Osteocyte (in vitro differentiated cells): ENCODE results near the gene TUBE1. TPM values are rescaled to one million over a fixed set of nuclear protein-coding genes. Genes with fewer than 3 reads are reported as not detected.
"Not testable (repeated sequence)": the region's sequence is repeated elsewhere in the genome, so short reads cannot be mapped to it uniquely, and the experiment has no call there.

Experiments
- DNase-seq: peaks from one replicate; pipeline ENCODE4 v3.0.0; 2021; ENCODE audit warnings: mixed read lengths; ENCODE audit not compliant: unreplicated experiment; ENCODE audit errors: extremely low spot score
- H3K27ac Mint-ChIP-seq: one replicate; pipeline ENCODE4 v1.8.0; 2021; ENCODE audit warnings: mild to moderate bottlenecking, mixed read lengths; ENCODE audit not compliant: unreplicated experiment
- H3K27me3 Mint-ChIP-seq: one replicate; pipeline ENCODE4 v1.8.0; 2021; ENCODE audit warnings: mixed read lengths; ENCODE audit not compliant: unreplicated experiment
- H3K36me3 Mint-ChIP-seq: one replicate; pipeline ENCODE4 v1.8.0; 2021; ENCODE audit warnings: mixed read lengths; ENCODE audit not compliant: unreplicated experiment
- H3K4me1 Mint-ChIP-seq: one replicate; pipeline ENCODE4 v1.8.0; 2021; ENCODE audit warnings: mixed read lengths; ENCODE audit not compliant: unreplicated experiment
- H3K4me3 Mint-ChIP-seq: one replicate; pipeline ENCODE4 v1.8.0; 2021; ENCODE audit warnings: mild to moderate bottlenecking, moderate library complexity, mixed read lengths; ENCODE audit not compliant: unreplicated experiment
- H3K9me3 Mint-ChIP-seq: one replicate; pipeline ENCODE4 v1.8.0; 2021; ENCODE audit warnings: mixed read lengths; ENCODE audit not compliant: unreplicated experiment
- CTCF ChIP-seq: fragments of 200-600 bp; sonication (generic); IDR thresholded peaks from 2 replicates; pipeline ENCODE4 v1.5.0; 2021; ENCODE audit warnings: antibody characterized with exemption, mild to moderate bottlenecking, moderate library complexity
- total RNA-seq: library from RNA; stranded (reverse); gene quantifications from 2 replicates; pipeline ENCODE4 v1.2.1, GENCODE V29; 2021

The TUBE1 gene
- total RNA-seq, 1 donor from 2014 or later, result 27.6 TPM

DNA sequence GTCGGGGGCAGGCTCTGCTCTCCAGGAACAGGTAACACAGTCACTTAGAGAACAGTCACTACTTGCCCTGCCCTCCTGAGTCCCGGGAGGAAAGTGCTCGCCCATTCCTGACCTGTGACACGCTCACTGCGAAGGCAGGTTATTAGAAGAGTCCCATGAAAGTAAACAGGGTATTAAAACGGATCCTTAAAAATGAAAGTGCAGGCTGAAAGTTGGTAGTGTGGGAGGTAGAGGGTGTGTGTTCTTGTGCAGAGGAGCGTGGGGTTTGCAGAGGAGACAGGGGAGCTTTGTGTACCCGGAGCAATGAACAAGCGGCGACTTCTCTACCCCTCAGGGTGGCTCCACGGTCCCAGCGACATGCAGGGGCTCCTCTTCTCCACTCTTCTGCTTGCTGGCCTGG is 33.3 kb downstream of the TUBE1 start, which contains the start of gene CCN6:
Gene CCN6 (plus strand): TSS at position 104 of the 400 bp plus-strand sequence. CDS start 254 bp downstream, at position 358.
- H3K4me3 Mint-ChIP-seq, result no peak within 1 kb of the TSS
- H3K27ac Mint-ChIP-seq, result no peak within 1 kb of the TSS
- peaks cover 3% of the 10 kb centered on the region for H3K27me3 Mint-ChIP-seq
- no peaks in the 10 kb centered on the region for H3K9me3 Mint-ChIP-seq
- H3K36me3 Mint-ChIP-seq, result no peaks in the 10 kb centered on the region
- no peaks in the 10 kb centered on the region for H3K4me1 Mint-ChIP-seq
- DNase-seq, result no peak
- no peak for TF ChIP-seq CTCF

GRCh38 chr6:112051251-112051740 is 36.0 kb downstream of the TUBE1 start:
- not testable (repeated sequence) for H3K4me3 Mint-ChIP-seq

DNA sequence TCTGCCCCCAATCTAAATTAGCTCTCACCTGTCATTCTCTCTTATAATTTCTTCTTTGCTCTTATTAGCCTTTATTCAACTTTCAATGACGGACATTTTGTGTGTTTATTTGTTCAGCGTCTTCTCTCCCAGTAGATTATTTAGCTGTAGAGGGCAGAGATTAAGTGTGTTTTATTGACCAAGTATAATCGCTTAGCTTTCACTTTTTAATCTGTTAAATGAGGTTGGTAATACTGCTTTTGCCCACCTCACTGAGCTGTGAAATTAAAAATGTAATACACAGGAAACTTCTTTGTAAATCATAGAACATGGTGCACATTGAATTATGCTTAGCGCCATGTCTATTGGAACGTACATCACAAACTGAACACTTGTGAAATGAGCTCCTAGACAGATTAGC is 36.9 kb downstream of the TUBE1 start:
- H3K27ac Mint-ChIP-seq, result no peak overlapping the region

More at GRCh38 chr6:112051251-112051740, 36.0 kb downstream of the TUBE1 start:
- H3K27me3 Mint-ChIP-seq, H3K27ac Mint-ChIP-seq, DNase-seq, H3K9me3 Mint-ChIP-seq, H3K36me3 Mint-ChIP-seq, H3K4me1 Mint-ChIP-seq: not testable (repeated sequence)

GRCh38 chr6:112049996-112050395 is 37.3 kb downstream of the TUBE1 start:
- Mint-ChIP-seq H3K4me1 (no peaks in the 10 kb centered on the region), H3K27me3 (peaks cover 3% of the 10 kb centered on the region), H3K4me3 (no peak overlapping the region), H3K36me3 (no peaks in the 10 kb centered on the region), H3K27ac (no peak overlapping the region), H3K9me3 (no peaks in the 10 kb centered on the region)
- DNase-seq, result no peak
- TF ChIP-seq CTCF, result no peak

More for the DNA sequence above, 36.9 kb downstream of the TUBE1 start:
- Mint-ChIP-seq H3K36me3 (no peaks in the 10 kb centered on the region), H3K9me3 (no peaks in the 10 kb centered on the region), H3K27me3 (peaks cover 3% of the 10 kb centered on the region), H3K4me3 (no peak overlapping the region), H3K4me1 (no peaks in the 10 kb centered on the region)
- DNase-seq, result no peak
- TF ChIP-seq CTCF, result no peak

DNA sequence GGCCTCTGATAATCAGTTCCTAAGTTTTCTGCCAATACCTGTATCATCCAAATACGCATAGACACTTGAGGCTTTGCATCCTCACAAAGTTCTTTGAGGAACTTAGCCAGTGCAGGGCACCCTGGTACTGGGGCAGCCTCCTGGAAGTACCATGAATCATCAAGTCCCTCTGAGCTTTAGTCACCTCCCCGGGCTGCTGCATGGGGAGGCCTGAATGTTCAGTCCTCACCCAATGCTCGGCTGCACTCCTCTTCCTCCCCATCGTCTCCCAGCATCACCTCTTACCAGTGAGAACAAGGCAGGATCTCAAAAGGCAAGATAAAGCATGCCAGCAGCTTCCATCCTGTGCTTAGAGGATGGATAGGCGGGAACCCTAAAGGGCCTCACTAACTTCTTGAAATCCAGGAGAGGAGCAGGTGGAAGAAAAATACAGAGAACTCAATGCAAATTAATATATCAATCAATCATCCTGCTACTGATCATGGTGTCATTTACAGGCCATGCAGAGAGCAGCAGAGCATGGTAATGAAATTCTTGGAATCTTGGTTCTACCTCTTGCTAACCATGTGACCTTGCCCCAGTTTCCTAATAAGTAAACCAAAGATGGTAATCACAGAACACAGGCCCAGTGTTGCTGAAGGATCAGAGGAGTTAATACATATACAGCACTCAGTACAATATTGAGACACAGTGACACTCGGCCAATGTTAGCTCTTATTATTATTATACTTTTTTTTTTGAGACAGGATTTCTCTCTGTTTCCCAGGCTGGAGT is 38.1 kb downstream of the TUBE1 start:
- Mint-ChIP-seq H3K4me1 (peaks cover 4% of the 10 kb centered on the region), H3K4me3 (no peak overlapping the region), H3K9me3 (no peaks in the 10 kb centered on the region), H3K36me3 (no peaks in the 10 kb centered on the region), H3K27me3 (peaks cover 3% of the 10 kb centered on the region), H3K27ac (no peak overlapping the region)
- no peak for TF ChIP-seq CTCF
- DNase-seq, result no peak

GRCh38 chr6:112047523-112047922 is 39.8 kb downstream of the TUBE1 start:
- not testable (repeated sequence) for H3K27ac Mint-ChIP-seq, DNase-seq, H3K4me1 Mint-ChIP-seq, H3K4me3 Mint-ChIP-seq, H3K9me3 Mint-ChIP-seq, H3K27me3 Mint-ChIP-seq, H3K36me3 Mint-ChIP-seq
